Astrocyte (in vitro differentiated cells and primary cell): Measurements from ENCODE around the gene RBBP8.

Source experiments
- EZH2 ChIP-seq: IDR thresholded peaks from 2 replicates; pipeline ENCODE4 v1.6.1; 2012; ENCODE audit warnings: mild to moderate bottlenecking, low read length, inconsistent platforms; ENCODE audit not compliant: insufficient read depth
- TF ChIP-seq, protein P1 (sequence below): IDR thresholded peaks from 2 replicates; pipeline ENCODE4 v1.5.1; 2011; ENCODE audit warnings: low read depth, mild to moderate bottlenecking, inconsistent platforms, low read length, moderate library complexity; ENCODE audit not compliant: insufficient read depth

DNA sequence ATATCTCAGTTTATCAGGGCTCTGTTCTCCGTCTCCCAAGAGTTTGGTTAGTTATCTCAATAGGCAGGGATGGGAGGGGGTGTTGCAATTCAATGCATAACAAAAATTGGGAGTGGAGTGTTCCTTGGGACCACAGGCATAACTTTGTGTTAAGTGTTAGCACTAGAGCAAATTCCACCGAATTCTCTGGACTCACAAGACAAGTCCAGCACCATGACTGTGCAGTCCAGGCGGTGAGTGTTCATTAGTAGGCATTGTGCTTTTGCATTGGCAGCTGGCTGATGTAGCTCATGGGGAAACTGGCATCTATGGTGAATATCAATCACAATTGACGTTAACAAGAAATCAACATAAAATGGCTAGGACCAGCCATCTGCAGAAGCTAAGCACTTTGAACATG, 123.2 kb downstream of the RBBP8 start:
- TF ChIP-seq, protein P1, sequence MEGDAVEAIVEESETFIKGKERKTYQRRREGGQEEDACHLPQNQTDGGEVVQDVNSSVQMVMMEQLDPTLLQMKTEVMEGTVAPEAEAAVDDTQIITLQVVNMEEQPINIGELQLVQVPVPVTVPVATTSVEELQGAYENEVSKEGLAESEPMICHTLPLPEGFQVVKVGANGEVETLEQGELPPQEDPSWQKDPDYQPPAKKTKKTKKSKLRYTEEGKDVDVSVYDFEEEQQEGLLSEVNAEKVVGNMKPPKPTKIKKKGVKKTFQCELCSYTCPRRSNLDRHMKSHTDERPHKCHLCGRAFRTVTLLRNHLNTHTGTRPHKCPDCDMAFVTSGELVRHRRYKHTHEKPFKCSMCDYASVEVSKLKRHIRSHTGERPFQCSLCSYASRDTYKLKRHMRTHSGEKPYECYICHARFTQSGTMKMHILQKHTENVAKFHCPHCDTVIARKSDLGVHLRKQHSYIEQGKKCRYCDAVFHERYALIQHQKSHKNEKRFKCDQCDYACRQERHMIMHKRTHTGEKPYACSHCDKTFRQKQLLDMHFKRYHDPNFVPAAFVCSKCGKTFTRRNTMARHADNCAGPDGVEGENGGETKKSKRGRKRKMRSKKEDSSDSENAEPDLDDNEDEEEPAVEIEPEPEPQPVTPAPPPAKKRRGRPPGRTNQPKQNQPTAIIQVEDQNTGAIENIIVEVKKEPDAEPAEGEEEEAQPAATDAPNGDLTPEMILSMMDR, result no peak
- no peak for TF ChIP-seq EZH2
